IPS DF 6.9 (cell line): ENCODE results near the gene GREB1.

Source experiments
- DNase-seq: peaks from one replicate; pipeline ENCODE4 v3.0.0-alpha.2; 2013; ENCODE audit warnings: low read depth, low spot score
- H3K27ac ChIP-seq: one replicate; pipeline ENCODE4 v1.5.1; 2013; ENCODE audit warnings: low read length, control low read depth
- H3K27me3 ChIP-seq: 2 replicates; pipeline ENCODE4 v1.6.1; 2013; ENCODE audit warnings: mild to moderate bottlenecking, low read length; ENCODE audit not compliant: control insufficient read depth, insufficient read depth
- H3K36me3 ChIP-seq: 2 replicates; pipeline ENCODE4 v1.6.1; 2013; ENCODE audit warnings: low read length; ENCODE audit not compliant: control insufficient read depth, insufficient read depth
- H3K4me1 ChIP-seq: 2 replicates; pipeline ENCODE4 v1.6.1; 2013; ENCODE audit warnings: low read length; ENCODE audit not compliant: control insufficient read depth, insufficient read depth
- H3K4me3 ChIP-seq: 2 replicates; pipeline ENCODE4 v1.5.1; 2013; ENCODE audit warnings: mild to moderate bottlenecking, low read length
- H3K9me3 ChIP-seq: 2 replicates; pipeline ENCODE4 v1.6.1; 2013; ENCODE audit warnings: low read length, inconsistent platforms; ENCODE audit not compliant: control insufficient read depth, insufficient read depth
- WGBS: extraction: QIAGEN DNeasy Blood & Tissue Kit; methylation state at CpG from one replicate; pipeline ENCODE4 v1.1.7; 2013; ENCODE audit warnings: mixed read lengths, missing lambda C conversion rate; ENCODE audit not compliant: insufficient read length, insufficient coverage; 5-methylcytosine and 5-hydroxymethylcytosine counted together

The GREB1 gene

GRCh38 chr2:11636593-11637295 lies 102.9 kb downstream of the GREB1 start:
- Histone ChIP-seq H3K27me3 (no peaks in the 10 kb centered on the region), H3K27ac (no peak overlapping the region), H3K4me1 (no peaks in the 10 kb centered on the region), H3K9me3 (no peaks in the 10 kb centered on the region), H3K36me3 (peaks cover 15% of the 10 kb centered on the region; the same call in 1 of the 2 replicates), H3K4me3 (no peak overlapping the region)
- WGBS, result no CpG with 5 or more reads among the region's 11 CpGs
- DNase-seq, result no peak

- DNase-seq, result no peak
- Histone ChIP-seq H3K36me3 (peaks cover 15% of the 10 kb centered on the region; the same call in 1 of the 2 replicates), H3K27me3 (no peaks in the 10 kb centered on the region), H3K4me1 (no peaks in the 10 kb centered on the region), H3K27ac (no peak overlapping the region), H3K4me3 (no peak overlapping the region), H3K9me3 (no peaks in the 10 kb centered on the region)
- WGBS, result no CpG with 5 or more reads among the region's 15 CpGs
Observed at GRCh38 chr2:11637546-11637945, 103.7 kb downstream of the GREB1 start.

- peaks cover 10% of the 10 kb centered on the region; the same call in 1 of the 2 replicates for H3K36me3 ChIP-seq
- H3K9me3 ChIP-seq, result no peaks in the 10 kb centered on the region
- H3K27ac ChIP-seq, result no peak overlapping the region
- no peaks in the 10 kb centered on the region for H3K4me1 ChIP-seq
- DNase-seq, result no peak
- no peaks in the 10 kb centered on the region for H3K27me3 ChIP-seq
- no CpG with 5 or more reads among the region's 5 CpGs for WGBS
- H3K4me3 ChIP-seq, result no peak overlapping the region
Observed at GRCh38 chr2:11639503-11639902, 105.7 kb downstream of the GREB1 start.

GRCh38 chr2:11640132-11640531 lies 106.3 kb downstream of the GREB1 start:
- no peak overlapping the region for H3K4me3 ChIP-seq
- no CpG with 5 or more reads among the region's 27 CpGs for WGBS
- no peaks in the 10 kb centered on the region for H3K4me1 ChIP-seq
- H3K36me3 ChIP-seq, result peaks cover 9% of the 10 kb centered on the region; the same call in 1 of the 2 replicates
- no peaks in the 10 kb centered on the region for H3K27me3 ChIP-seq
- no peak for DNase-seq
- no peak overlapping the region for H3K27ac ChIP-seq
- H3K9me3 ChIP-seq, result no peaks in the 10 kb centered on the region

GRCh38 chr2:11642972-11643371 lies 109.1 kb downstream of the GREB1 start:
- 0 out of 2 replicates have a peak, but pooled peaks cover 4% of the 10 kb centered on the region for H3K36me3 ChIP-seq
- H3K4me1 ChIP-seq, result no peaks in the 10 kb centered on the region
- no peak overlapping the region for H3K4me3 ChIP-seq
- no peak for DNase-seq
- H3K27me3 ChIP-seq, result no peaks in the 10 kb centered on the region
- H3K27ac ChIP-seq, result no peak overlapping the region
- H3K9me3 ChIP-seq, result no peaks in the 10 kb centered on the region
- WGBS, result no CpG with 5 or more reads among the region's 7 CpGs

- DNase-seq, result no peak
- H3K36me3 ChIP-seq, result 0 out of 2 replicates have a peak, but pooled peaks cover 4% of the 10 kb centered on the region
- no peak overlapping the region for H3K27ac ChIP-seq
- no peak overlapping the region for H3K4me3 ChIP-seq
- H3K9me3 ChIP-seq, result no peaks in the 10 kb centered on the region
- no peaks in the 10 kb centered on the region for H3K27me3 ChIP-seq
- no peaks in the 10 kb centered on the region for H3K4me1 ChIP-seq
- no CpG with 5 or more reads among the region's 3 CpGs for WGBS
Observed at GRCh38 chr2:11644293-11644692, 110.4 kb downstream of the GREB1 start.

GRCh38 chr2:11646530-11646929 lies 112.7 kb downstream of the GREB1 start:
- Histone ChIP-seq H3K9me3 (no peaks in the 10 kb centered on the region), H3K27ac (no peak overlapping the region), H3K36me3 (no peaks in the 10 kb centered on the region), H3K27me3 (no peaks in the 10 kb centered on the region), H3K4me3 (no peak overlapping the region), H3K4me1 (no peaks in the 10 kb centered on the region)
- no peak for DNase-seq
- no CpG with 5 or more reads among the region's 3 CpGs for WGBS

- Histone ChIP-seq H3K4me1 (no peaks in the 10 kb centered on the region), H3K36me3 (no peaks in the 10 kb centered on the region), H3K9me3 (no peaks in the 10 kb centered on the region), H3K27ac (no peak overlapping the region), H3K4me3 (no peak overlapping the region), H3K27me3 (no peaks in the 10 kb centered on the region)
- DNase-seq, result no peak
- no CpG with 5 or more reads among the region's 7 CpGs for WGBS
Observed at GRCh38 chr2:11647834-11648600, 114.2 kb downstream of the GREB1 start.

GRCh38 chr2:11649093-11649492 lies 115.2 kb downstream of the GREB1 start:
- no CpG with 5 or more reads among the region's 2 CpGs for WGBS
- DNase-seq, result no peak
- Histone ChIP-seq H3K27ac (no peak overlapping the region), H3K9me3 (no peaks in the 10 kb centered on the region), H3K4me3 (no peak overlapping the region), H3K4me1 (no peaks in the 10 kb centered on the region), H3K27me3 (no peaks in the 10 kb centered on the region), H3K36me3 (no peaks in the 10 kb centered on the region)

- no CpG with 5 or more reads among the region's 5 CpGs for WGBS
- H3K36me3 ChIP-seq, result no peaks in the 10 kb centered on the region; the same call in 1 of the 2 replicates
- no peaks in the 10 kb centered on the region for H3K4me1 ChIP-seq
- no peak for DNase-seq
- H3K27me3 ChIP-seq, result no peaks in the 10 kb centered on the region
- no peak overlapping the region for H3K4me3 ChIP-seq
- no peaks in the 10 kb centered on the region for H3K9me3 ChIP-seq
- no peak overlapping the region for H3K27ac ChIP-seq
Observed at GRCh38 chr2:11651856-11652548, 118.2 kb downstream of the GREB1 start.
